HG03139 (cell line): Measurements from ENCODE around the gene ASMTL.

ENCODE experiments used
- ATAC-seq: cut with Tn5 transposase; IDR thresholded peaks from one replicate; pipeline ENCODE4 v1.9.1; 2021; ENCODE audit not compliant: unreplicated experiment

Gene ASMTL

GRCh38 chrX:1355131-1356046 lies 97.3 kb downstream of the ASMTL start:
- no peak for ATAC-seq

- ATAC-seq = no peak
These were observed 98.4 kb downstream of the ASMTL start for GRCh38 chrX:1354036-1355019.
